HG02885 (cell line): ENCODE data around the gene TMEM272.

Source experiments
- ATAC-seq: cut with Tn5 transposase; IDR thresholded peaks from one replicate; pipeline ENCODE4 v1.9.1; 2021; ENCODE audit warnings: mild to moderate bottlenecking; ENCODE audit not compliant: unreplicated experiment, poor library complexity

TMEM272 gene

GRCh38 chr13:51856027-51856736, 11.2 kb upstream of the TMEM272 start:
- no peak for ATAC-seq

- peak; percentile 47 for ATAC-seq
Observed at GRCh38 chr13:51849145-51850101, 4.4 kb upstream of the TMEM272 start.

- ATAC-seq = no peak
Observed at GRCh38 chr13:51848674-51849073, 3.7 kb upstream of the TMEM272 start.

- no peak for ATAC-seq
Observed at GRCh38 chr13:51846756-51847155, 1.8 kb upstream of the TMEM272 start.

- ATAC-seq = no peak
Observed at GRCh38 chr13:51845574-51846318, 769 bp upstream of the TMEM272 start.

- ATAC-seq = no peak
Observed at GRCh38 chr13:51843529-51843928, 1.4 kb downstream of the TMEM272 start.

GRCh38 chr13:51841732-51842131, 3.2 kb downstream of the TMEM272 start:
- ATAC-seq = no peak

- no peak for ATAC-seq
Observed at GRCh38 chr13:51840917-51841316, 4.1 kb downstream of the TMEM272 start.

- ATAC-seq = no peak
Observed at GRCh38 chr13:51839711-51840540, 5.1 kb downstream of the TMEM272 start.

GRCh38 chr13:51838240-51838846, 6.6 kb downstream of the TMEM272 start:
- no peak for ATAC-seq

- ATAC-seq = no peak
Observed at GRCh38 chr13:51837016-51837415, 8.0 kb downstream of the TMEM272 start.

- no peak for ATAC-seq
Observed at GRCh38 chr13:51834581-51835171, 10.3 kb downstream of the TMEM272 start.

GRCh38 chr13:51833980-51834379, 11.0 kb downstream of the TMEM272 start:
- ATAC-seq = no peak

- ATAC-seq = peak; percentile 78
Observed at GRCh38 chr13:51832471-51833152, 12.4 kb downstream of the TMEM272 start.

GRCh38 chr13:51831519-51831918, 13.5 kb downstream of the TMEM272 start:
- no peak for ATAC-seq

GRCh38 chr13:51829568-51829899, 15.4 kb downstream of the TMEM272 start:
- ATAC-seq = no peak

GRCh38 chr13:51828730-51829567, 16.0 kb downstream of the TMEM272 start:
- ATAC-seq = no peak

- no peak for ATAC-seq
Observed at GRCh38 chr13:51827254-51827653, 17.7 kb downstream of the TMEM272 start.
